ENCODE measurements around the gene IL36A. TPM values are rescaled to one million over a fixed set of nuclear protein-coding genes. Genes with fewer than 3 reads are reported as not detected.
A peak's percentile ranks its signal among the peaks of the same experiment; 100 is the strongest.

The IL36A gene
- total and polyA plus RNA-seq, 9 of the 15 experiments (the other 6 are each of a cell fraction or from before 2014, with no cell fraction given): not detected

DNA sequence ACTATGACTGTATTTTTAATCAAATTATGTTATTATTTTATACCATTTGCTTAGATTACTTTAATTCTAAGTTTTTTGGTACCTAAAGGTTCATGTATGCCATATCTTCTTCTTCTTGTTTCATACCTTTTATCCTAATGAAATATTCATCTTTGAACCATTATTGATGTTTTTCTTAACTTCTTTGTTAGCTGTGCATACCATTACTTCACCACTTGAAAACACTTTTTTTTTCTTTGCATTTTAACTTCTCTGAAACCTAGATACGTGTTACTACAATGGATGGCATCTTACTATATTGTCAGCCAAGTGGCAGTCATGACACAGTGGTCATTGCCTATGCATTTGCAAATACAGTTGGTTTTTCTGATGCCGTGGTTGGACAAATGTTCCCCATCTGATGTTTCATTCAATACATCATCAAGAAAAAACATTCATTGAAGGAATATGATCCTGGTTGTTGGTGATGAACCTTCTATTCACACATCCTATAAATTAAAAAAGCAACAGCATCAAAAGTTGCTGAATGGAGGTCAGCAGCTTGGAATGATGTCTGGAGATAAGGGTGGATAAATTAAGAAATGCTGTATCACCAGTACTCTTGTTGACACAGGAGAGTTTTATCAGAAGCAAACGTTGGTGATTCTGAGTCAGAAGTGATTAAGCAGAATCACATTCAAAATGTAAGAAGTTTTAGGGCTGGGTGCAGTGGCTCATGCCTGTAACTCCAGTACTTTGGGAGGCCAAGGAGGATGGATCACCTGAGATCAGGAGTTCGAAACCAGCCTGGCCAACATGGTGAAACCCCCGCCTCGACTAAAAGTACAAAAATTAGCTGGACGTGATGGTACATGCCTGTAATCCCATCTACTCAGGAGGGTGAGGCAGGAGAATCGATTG is 7.4 kb downstream of the IL36A start (continued):
- peak; percentile 100 for TF ChIP-seq FOXA3 (CRISPR knock-in tag; conservative IDR thresholded peaks at IDR 0.05 in 1 of 2, IDR thresholded peaks at IDR 0.05 in 1 of 2)
- TF ChIP-seq, protein P1, sequence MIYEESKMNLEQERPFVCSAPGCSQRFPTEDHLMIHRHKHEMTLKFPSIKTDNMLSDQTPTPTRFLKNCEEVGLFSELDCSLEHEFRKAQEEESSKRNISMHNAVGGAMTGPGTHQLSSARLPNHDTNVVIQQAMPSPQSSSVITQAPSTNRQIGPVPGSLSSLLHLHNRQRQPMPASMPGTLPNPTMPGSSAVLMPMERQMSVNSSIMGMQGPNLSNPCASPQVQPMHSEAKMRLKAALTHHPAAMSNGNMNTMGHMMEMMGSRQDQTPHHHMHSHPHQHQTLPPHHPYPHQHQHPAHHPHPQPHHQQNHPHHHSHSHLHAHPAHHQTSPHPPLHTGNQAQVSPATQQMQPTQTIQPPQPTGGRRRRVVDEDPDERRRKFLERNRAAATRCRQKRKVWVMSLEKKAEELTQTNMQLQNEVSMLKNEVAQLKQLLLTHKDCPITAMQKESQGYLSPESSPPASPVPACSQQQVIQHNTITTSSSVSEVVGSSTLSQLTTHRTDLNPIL (CRISPR knock-in tag; IDR thresholded peaks at IDR 0.05): no peak
- TF ChIP-seq, protein P2, sequence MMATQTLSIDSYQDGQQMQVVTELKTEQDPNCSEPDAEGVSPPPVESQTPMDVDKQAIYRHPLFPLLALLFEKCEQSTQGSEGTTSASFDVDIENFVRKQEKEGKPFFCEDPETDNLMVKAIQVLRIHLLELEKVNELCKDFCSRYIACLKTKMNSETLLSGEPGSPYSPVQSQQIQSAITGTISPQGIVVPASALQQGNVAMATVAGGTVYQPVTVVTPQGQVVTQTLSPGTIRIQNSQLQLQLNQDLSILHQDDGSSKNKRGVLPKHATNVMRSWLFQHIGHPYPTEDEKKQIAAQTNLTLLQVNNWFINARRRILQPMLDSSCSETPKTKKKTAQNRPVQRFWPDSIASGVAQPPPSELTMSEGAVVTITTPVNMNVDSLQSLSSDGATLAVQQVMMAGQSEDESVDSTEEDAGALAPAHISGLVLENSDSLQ (IDR thresholded peaks at IDR 0.05): peak; percentile 72
- TF ChIP-seq, protein P3, sequence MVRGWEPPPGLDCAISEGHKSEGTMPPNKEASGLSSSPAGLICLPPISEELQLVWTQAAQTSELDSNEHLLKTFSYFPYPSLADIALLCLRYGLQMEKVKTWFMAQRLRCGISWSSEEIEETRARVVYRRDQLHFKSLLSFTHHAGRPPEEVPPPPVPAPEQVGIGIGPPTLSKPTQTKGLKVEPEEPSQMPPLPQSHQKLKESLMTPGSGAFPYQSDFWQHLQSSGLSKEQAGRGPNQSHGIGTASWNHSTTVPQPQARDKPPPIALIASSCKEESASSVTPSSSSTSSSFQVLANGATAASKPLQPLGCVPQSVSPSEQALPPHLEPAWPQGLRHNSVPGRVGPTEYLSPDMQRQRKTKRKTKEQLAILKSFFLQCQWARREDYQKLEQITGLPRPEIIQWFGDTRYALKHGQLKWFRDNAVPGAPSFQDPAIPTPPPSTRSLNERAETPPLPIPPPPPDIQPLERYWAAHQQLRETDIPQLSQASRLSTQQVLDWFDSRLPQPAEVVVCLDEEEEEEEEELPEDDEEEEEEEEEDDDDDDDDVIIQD (CRISPR knock-in tag; IDR thresholded peaks at IDR 0.05): no peak
- TF ChIP-seq, protein P4, sequence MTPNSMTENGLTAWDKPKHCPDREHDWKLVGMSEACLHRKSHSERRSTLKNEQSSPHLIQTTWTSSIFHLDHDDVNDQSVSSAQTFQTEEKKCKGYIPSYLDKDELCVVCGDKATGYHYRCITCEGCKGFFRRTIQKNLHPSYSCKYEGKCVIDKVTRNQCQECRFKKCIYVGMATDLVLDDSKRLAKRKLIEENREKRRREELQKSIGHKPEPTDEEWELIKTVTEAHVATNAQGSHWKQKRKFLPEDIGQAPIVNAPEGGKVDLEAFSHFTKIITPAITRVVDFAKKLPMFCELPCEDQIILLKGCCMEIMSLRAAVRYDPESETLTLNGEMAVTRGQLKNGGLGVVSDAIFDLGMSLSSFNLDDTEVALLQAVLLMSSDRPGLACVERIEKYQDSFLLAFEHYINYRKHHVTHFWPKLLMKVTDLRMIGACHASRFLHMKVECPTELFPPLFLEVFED (CRISPR knock-in tag; conservative IDR thresholded peaks at IDR 0.05): no peak
- TF ChIP-seq, protein P5, sequence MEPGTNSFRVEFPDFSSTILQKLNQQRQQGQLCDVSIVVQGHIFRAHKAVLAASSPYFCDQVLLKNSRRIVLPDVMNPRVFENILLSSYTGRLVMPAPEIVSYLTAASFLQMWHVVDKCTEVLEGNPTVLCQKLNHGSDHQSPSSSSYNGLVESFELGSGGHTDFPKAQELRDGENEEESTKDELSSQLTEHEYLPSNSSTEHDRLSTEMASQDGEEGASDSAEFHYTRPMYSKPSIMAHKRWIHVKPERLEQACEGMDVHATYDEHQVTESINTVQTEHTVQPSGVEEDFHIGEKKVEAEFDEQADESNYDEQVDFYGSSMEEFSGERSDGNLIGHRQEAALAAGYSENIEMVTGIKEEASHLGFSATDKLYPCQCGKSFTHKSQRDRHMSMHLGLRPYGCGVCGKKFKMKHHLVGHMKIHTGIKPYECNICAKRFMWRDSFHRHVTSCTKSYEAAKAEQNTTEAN (CRISPR knock-in tag; IDR thresholded peaks at IDR 0.05): no peak
- TF ChIP-seq TEAD1 (CRISPR knock-in tag; IDR thresholded peaks at IDR 0.05): peak in 1 of 2 experiments; percentile 84; a peak in 1 of 4 replicates
- no peak for TF ChIP-seq RAD51 (IDR thresholded peaks at IDR 0.05; ENCODE audit: borderline replicate concordance, low read depth)
- TF ChIP-seq SMC3 (conservative IDR thresholded peaks at IDR 0.05; ENCODE audit: insufficient read depth, low read depth, low read length): no peak
- peak; percentile 98 for TF ChIP-seq NCOR1 (IDR thresholded peaks at IDR 0.05)
- no peak for TF ChIP-seq CBX8 (IDR thresholded peaks at IDR 0.05; ENCODE audit: borderline replicate concordance, extremely low read depth, low read depth, low read length, poor library complexity, severe bottlenecking)
- TF ChIP-seq TCF7 (IDR thresholded peaks at IDR 0.05; ENCODE audit: borderline replicate concordance): peak; percentile 57; the same call in 1 of the 2 replicates
- TF ChIP-seq CTBP1 (IDR thresholded peaks at IDR 0.05; ENCODE audit: borderline replicate concordance): peak; percentile 89; the same call in 1 of the 2 replicates
- TF ChIP-seq, protein P6, sequence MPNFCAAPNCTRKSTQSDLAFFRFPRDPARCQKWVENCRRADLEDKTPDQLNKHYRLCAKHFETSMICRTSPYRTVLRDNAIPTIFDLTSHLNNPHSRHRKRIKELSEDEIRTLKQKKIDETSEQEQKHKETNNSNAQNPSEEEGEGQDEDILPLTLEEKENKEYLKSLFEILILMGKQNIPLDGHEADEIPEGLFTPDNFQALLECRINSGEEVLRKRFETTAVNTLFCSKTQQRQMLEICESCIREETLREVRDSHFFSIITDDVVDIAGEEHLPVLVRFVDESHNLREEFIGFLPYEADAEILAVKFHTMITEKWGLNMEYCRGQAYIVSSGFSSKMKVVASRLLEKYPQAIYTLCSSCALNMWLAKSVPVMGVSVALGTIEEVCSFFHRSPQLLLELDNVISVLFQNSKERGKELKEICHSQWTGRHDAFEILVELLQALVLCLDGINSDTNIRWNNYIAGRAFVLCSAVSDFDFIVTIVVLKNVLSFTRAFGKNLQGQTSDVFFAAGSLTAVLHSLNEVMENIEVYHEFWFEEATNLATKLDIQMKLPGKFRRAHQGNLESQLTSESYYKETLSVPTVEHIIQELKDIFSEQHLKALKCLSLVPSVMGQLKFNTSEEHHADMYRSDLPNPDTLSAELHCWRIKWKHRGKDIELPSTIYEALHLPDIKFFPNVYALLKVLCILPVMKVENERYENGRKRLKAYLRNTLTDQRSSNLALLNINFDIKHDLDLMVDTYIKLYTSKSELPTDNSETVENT (CRISPR knock-in tag; IDR thresholded peaks at IDR 0.05): no peak
